ENCODE data around the gene THAP11. TPM values are rescaled to one million over a fixed set of nuclear protein-coding genes. Genes with fewer than 3 reads are reported as not detected.
A peak's percentile ranks its signal among the peaks of the same experiment; 100 is the strongest.

Gene THAP11
- total and polyA plus RNA-seq, 8 donors = 5.1 to 16.5 (median 13.7) TPM

DNA sequence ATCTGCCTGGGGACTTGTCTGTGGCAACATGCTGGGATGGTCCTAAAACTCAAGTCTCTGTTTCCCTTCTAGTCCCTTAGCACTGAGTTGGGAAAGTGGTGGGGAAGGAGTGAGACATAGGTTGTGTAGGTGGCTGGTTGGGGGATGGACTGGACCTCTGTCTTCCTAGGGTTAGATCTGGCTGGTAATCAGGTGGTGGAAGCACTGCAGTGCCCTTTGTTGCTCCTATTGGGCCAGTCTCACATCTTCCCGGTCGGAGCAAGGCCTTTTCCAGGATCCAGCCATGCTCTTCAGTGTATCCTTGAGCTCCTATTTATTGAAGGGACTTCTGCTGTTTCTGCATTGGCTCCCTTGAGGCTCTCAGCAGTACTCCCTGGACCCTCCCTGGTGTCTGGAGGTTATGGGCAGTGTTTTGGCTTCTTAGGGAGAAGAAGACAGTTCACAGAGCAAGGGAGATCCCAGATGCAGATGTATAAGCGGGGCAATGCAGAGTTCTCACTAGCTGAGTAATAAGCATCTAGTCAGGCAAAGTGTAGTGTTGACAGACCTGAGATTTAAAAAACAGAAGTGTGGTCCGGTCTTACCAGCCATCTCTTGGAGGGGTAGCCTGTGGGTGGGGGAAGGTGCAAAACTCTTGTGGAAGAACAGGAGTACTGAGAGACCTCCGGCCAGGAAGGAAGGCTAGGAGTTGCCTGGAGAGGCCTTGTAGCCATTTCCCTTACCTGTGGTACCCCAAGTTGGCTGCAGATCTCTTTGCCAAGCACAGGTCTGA is 3.4 kb downstream of the THAP11 start:
- TF ChIP-seq CTCF (IDR thresholded peaks at IDR 0.05) = no peak
- Histone ChIP-seq H3K27ac (peak overlapping the region in 3 of 4 donors; percentile 92 to 97 (median 92)), H3K9me3 (no peaks in the 10 kb centered on the region), H3K36me3 (no peaks in the 10 kb centered on the region), H3K27me3 (no peaks in the 10 kb centered on the region), H3K4me3 (peak overlapping the region in 3 of 4 donors; percentile 73 to 100 (median 90)), H3K4me1 (peaks cover 14 to 35% (median 19%) of the 10 kb centered on the region in 3 donors)
- no peak for FAIRE-seq
- DNase-seq = no peak
- no peak for ATAC-seq
- WGBS, 2 donors = 69 to 77% methylated on average over 5 of the region's 5 CpGs
- intact Hi-C loops (cut with DNase I) = no loop called here

- FAIRE-seq (no peak), ATAC-seq (no peak), DNase-seq (no peak)
- H3K4me1 ChIP-seq = peaks cover 14 to 35% (median 19%) of the 10 kb centered on the region in 3 donors
- intact Hi-C loops (cut with DNase I) = no loop called here
- TF ChIP-seq CTCF (IDR thresholded peaks at IDR 0.05) = no peak
- 10% methylated on average over 2 of the region's 2 CpGs for WGBS, 2 donors
- H3K27ac ChIP-seq = peak overlapping the region; percentile 92 to 97 (median 92)
- H3K27me3 ChIP-seq = no peaks in the 10 kb centered on the region
- no peaks in the 10 kb centered on the region for H3K9me3 ChIP-seq
- peak overlapping the region; percentile 73 to 100 (median 88) for H3K4me3 ChIP-seq
- H3K36me3 ChIP-seq = no peaks in the 10 kb centered on the region
These were observed 3.9 kb downstream of the THAP11 start for GRCh38 chr16:67846063-67846319.

GRCh38 chr16:67846320-67847063 is 4.4 kb downstream of the THAP11 start, which contains the start of gene NUTF2:
Gene NUTF2, plus strand, starts transcription at chr16:67846933. Its CDS starts 18,198 bp downstream, at chr16:67865131.
- Histone ChIP-seq H3K27me3 (no peaks in the 10 kb centered on the region), H3K36me3 (no peaks in the 10 kb centered on the region), H3K4me1 (peaks cover 14 to 33% (median 19%) of the 10 kb centered on the region in 3 donors), H3K27ac (peak within 1 kb of the TSS; percentile 92 to 97 (median 92)), H3K9me3 (no peaks in the 10 kb centered on the region), H3K4me3 (peak within 1 kb of the TSS; percentile 73 to 100 (median 88))
- no peak for TF ChIP-seq CTCF (IDR thresholded peaks at IDR 0.05)
- ATAC-seq (peak; percentile 82 to 88 (median 84)), FAIRE-seq (no peak), DNase-seq (peak; percentile 95 to 98 (median 96))
- 0 to 1% methylated on average over 43 to 57 of the region's 57 CpGs for WGBS, 2 donors
- intact Hi-C loops (cut with DNase I) = no loop called here

GRCh38 chr16:67847064-67847861 is 5.1 kb downstream of the THAP11 start, which contains the start of gene CENPT:
Gene CENPT, minus strand, starts transcription at chr16:67847693. Its CDS starts 13,834 bp downstream, at chr16:67833859.
- FAIRE-seq (no peak), ATAC-seq (peak; percentile 54 to 72 (median 62)), DNase-seq (peak in 5 of 6 donors; percentile 29 to 88 (median 57))
- WGBS, 2 donors = 1% methylated on average over 39 to 62 of the region's 62 CpGs
- Histone ChIP-seq H3K27me3 (no peaks in the 10 kb centered on the region), H3K4me3 (peak within 1 kb of the TSS; percentile 73 to 100 (median 88)), H3K4me1 (peaks cover 14 to 32% (median 19%) of the 10 kb centered on the region in 3 donors), H3K9me3 (no peaks in the 10 kb centered on the region), H3K36me3 (no peaks in the 10 kb centered on the region), H3K27ac (peak within 1 kb of the TSS; percentile 92 to 97 (median 92))
- no peak for TF ChIP-seq CTCF (IDR thresholded peaks at IDR 0.05)
- intact Hi-C loops (cut with DNase I) = no loop called here

Measured in pancreas (tissue), 10 donors.